GM12873 (cell line): ENCODE results near the gene PLEKHS1.

ENCODE experiments used
- CTCF ChIP-seq: IDR thresholded peaks from 2 replicates; pipeline ENCODE4 v1.5.1; 2012; ENCODE audit warnings: low read depth, mild to moderate bottlenecking, moderate library complexity, low read length, control low read depth; ENCODE audit not compliant: insufficient read depth; ENCODE audit errors: missing control alignments

Gene PLEKHS1

GRCh38 chr10:113754125-113754524 is 2.6 kb downstream of the PLEKHS1 start:
- no peak for TF ChIP-seq CTCF

GRCh38 chr10:113754768-113755167 is 3.3 kb downstream of the PLEKHS1 start:
- no peak for TF ChIP-seq CTCF

- TF ChIP-seq CTCF = no peak
Measured at GRCh38 chr10:113756940-113757543, 5.6 kb downstream of the PLEKHS1 start.

GRCh38 chr10:113762083-113762482 is 10.6 kb downstream of the PLEKHS1 start:
- no peak for TF ChIP-seq CTCF

- TF ChIP-seq CTCF = no peak
Measured at GRCh38 chr10:113764582-113764981, 13.1 kb downstream of the PLEKHS1 start.

- no peak for TF ChIP-seq CTCF
Measured at GRCh38 chr10:113765910-113766309, 14.4 kb downstream of the PLEKHS1 start.

- TF ChIP-seq CTCF = no peak
Measured at GRCh38 chr10:113767222-113767621, 15.7 kb downstream of the PLEKHS1 start.
